Peyer's patch (tissue), 4 donors: ENCODE measurements around the gene SURF4. TPM values are rescaled to one million over a fixed set of nuclear protein-coding genes. Genes with fewer than 3 reads are reported as not detected.

Experiments
- DNase-seq, 3 donors: peaks; one replicate each; pipeline ENCODE4 v3.0.0-alpha.2; 2017 to 2019
- H3K27ac ChIP-seq, 4 donors: fragments of 200-600 bp; sonication (generic); one replicate each; pipeline ENCODE4 v1.5.1; 2016 to 2019
- H3K27me3 ChIP-seq, 2 donors: fragments of 200-600 bp; sonication (generic); one replicate each; pipeline ENCODE4 v1.5.1; 2019
- H3K36me3 ChIP-seq, 3 donors: fragments of 200-600 bp; sonication (generic); one replicate each; pipeline ENCODE4 v1.5.1; 2016 to 2019
- H3K4me1 ChIP-seq, 4 donors: fragments of 200-600 bp; sonication (generic); one replicate each; pipeline ENCODE4 v1.5.1; 2016 to 2019
- H3K4me3 ChIP-seq, 4 donors: fragments of 200-600 bp; sonication (generic); 1 replicate in 3 of 4; 2 replicates in 1 of 4; pipeline ENCODE4 v1.5.1; 2016 to 2019; ENCODE audit warnings: mild to moderate bottlenecking in 1 of 4
- H3K9me3 ChIP-seq, 4 donors: fragments of 200-600 bp; sonication (generic); one replicate each; pipeline ENCODE4 v1.5.1; 2016 to 2019; ENCODE audit warnings: mild to moderate bottlenecking in 1 of 4
- CTCF ChIP-seq, 6 experiments: fragments of 450-650 bp in 4 of 6; fragments of 200-600 bp in 2 of 6; sonication (generic) in 1 of 6; IDR thresholded peaks; one replicate each; pipeline ENCODE4 v1.5.1; 2017 to 2019; ENCODE audit warnings: antibody characterized with exemption in 6 of 6, mild to moderate bottlenecking in 3 of 6, moderate library complexity in 1 of 6
- POLR2A ChIP-seq, 2 donors: fragments of 450-650 bp; IDR thresholded peaks; one replicate each; pipeline ENCODE4 v1.5.1; 2017; ENCODE audit warnings: antibody characterized with exemption in 2 of 2, mild to moderate bottlenecking in 2 of 2, moderate library complexity in 2 of 2
- total RNA-seq, 4 donors: library from RNA; depleted of rRNA; stranded (reverse); fragments of >200 nt; gene quantifications; one replicate each; pipeline ENCODE4 v1.1.0, GENCODE V29; 2016

The SURF4 gene
- total RNA-seq, 4 donors from 2014 or later: 56.9 to 281 (median 225) TPM

- no peaks in the 10 kb centered on the region for H3K4me1 ChIP-seq
- TF ChIP-seq CTCF (IDR thresholded peaks at IDR 0.05): peak; percentile 82 to 94 (median 92)
- TF ChIP-seq POLR2A (IDR thresholded peaks at IDR 0.05): no peak
- peaks cover 0 to 73% (median 0%) of the 10 kb centered on the region in 3 donors for H3K36me3 ChIP-seq
- H3K9me3 ChIP-seq: no peaks in the 10 kb centered on the region
- H3K4me3 ChIP-seq: no peak overlapping the region
- peak; percentile 71 to 88 (median 87) for DNase-seq
- no peaks in the 10 kb centered on the region for H3K27me3 ChIP-seq
- no peak overlapping the region for H3K27ac ChIP-seq
Observed at GRCh38 chr9:133406480-133407307, 30.8 kb upstream of the SURF4 start.

- Histone ChIP-seq H3K27me3 (no peaks in the 10 kb centered on the region), H3K9me3 (no peaks in the 10 kb centered on the region), H3K36me3 (peaks cover 0 to 63% (median 0%) of the 10 kb centered on the region in 3 donors), H3K4me1 (no peaks in the 10 kb centered on the region), H3K4me3 (no peak overlapping the region), H3K27ac (no peak overlapping the region)
- no peak for DNase-seq
- TF ChIP-seq CTCF (IDR thresholded peaks at IDR 0.05): no peak
- TF ChIP-seq POLR2A (IDR thresholded peaks at IDR 0.05): no peak
Observed at GRCh38 chr9:133405508-133406438, 29.9 kb upstream of the SURF4 start.

GRCh38 chr9:133404454-133405002, 28.7 kb upstream of the SURF4 start:
- H3K27ac ChIP-seq: no peak overlapping the region
- H3K27me3 ChIP-seq: no peaks in the 10 kb centered on the region
- H3K4me3 ChIP-seq: no peak overlapping the region
- no peaks in the 10 kb centered on the region for H3K9me3 ChIP-seq
- H3K4me1 ChIP-seq: no peaks in the 10 kb centered on the region
- H3K36me3 ChIP-seq: peaks cover 0 to 51% (median 0%) of the 10 kb centered on the region in 3 donors
- no peak for TF ChIP-seq POLR2A (IDR thresholded peaks at IDR 0.05)
- TF ChIP-seq CTCF (IDR thresholded peaks at IDR 0.05): no peak
- peak in 1 of 3 donors; percentile 37 for DNase-seq

- H3K27me3 ChIP-seq: no peaks in the 10 kb centered on the region
- TF ChIP-seq CTCF (IDR thresholded peaks at IDR 0.05): peak; percentile 7 to 88 (median 76)
- no peak for TF ChIP-seq POLR2A (IDR thresholded peaks at IDR 0.05)
- no peaks in the 10 kb centered on the region for H3K4me1 ChIP-seq
- H3K9me3 ChIP-seq: no peaks in the 10 kb centered on the region
- no peak overlapping the region for H3K27ac ChIP-seq
- H3K36me3 ChIP-seq: peaks cover 0 to 45% (median 0%) of the 10 kb centered on the region in 3 donors
- peak in 2 of 3 donors; percentile 74 to 78 for DNase-seq
- no peak overlapping the region for H3K4me3 ChIP-seq
Observed at GRCh38 chr9:133403766-133404453, 28.1 kb upstream of the SURF4 start.

- Histone ChIP-seq H3K27me3 (no peaks in the 10 kb centered on the region), H3K27ac (no peak overlapping the region), H3K36me3 (peaks cover 0 to 35% (median 0%) of the 10 kb centered on the region in 3 donors), H3K9me3 (no peaks in the 10 kb centered on the region), H3K4me1 (no peaks in the 10 kb centered on the region), H3K4me3 (no peak overlapping the region)
- no peak for TF ChIP-seq CTCF (IDR thresholded peaks at IDR 0.05)
- TF ChIP-seq POLR2A (IDR thresholded peaks at IDR 0.05): no peak
- no peak for DNase-seq
Observed at GRCh38 chr9:133402689-133403088, 26.8 kb upstream of the SURF4 start.
